ENCODE data around the gene GOLPH3L.
"Not testable (repeated sequence)": the region's sequence is repeated elsewhere in the genome, so short reads cannot be mapped to it uniquely, and the experiment has no call there.

GRCh38 chr1:150624134-150624533, 72.8 kb downstream of the GOLPH3L start:
- TF ChIP-seq CTCF, POLR2A (IDR thresholded peaks at IDR 0.05): not testable (repeated sequence)
